ENCODE measurements around the gene S100A11.

S100A11 gene

GRCh38 chr1:152042030-152042429, 5.2 kb upstream of the S100A11 start:
- in situ Hi-C loops (cut with MboI; ENCODE audit: low pct_unique_long_range_greater_than_20kb, low sequenced_read_pairs, unreplicated experiment): no loop called here
- no peak for TF ChIP-seq CTCF (IDR thresholded peaks at IDR 0.05; ENCODE audit: extremely low read depth, insufficient read depth, missing control alignments)
- DNase-seq (ENCODE audit: low spot score): no peak

- no peak for DNase-seq (ENCODE audit: low spot score)
- no peak for TF ChIP-seq CTCF (IDR thresholded peaks at IDR 0.05; ENCODE audit: extremely low read depth, insufficient read depth, missing control alignments)
- in situ Hi-C loops (cut with MboI; ENCODE audit: low pct_unique_long_range_greater_than_20kb, low sequenced_read_pairs, unreplicated experiment): no loop called here
Measured at GRCh38 chr1:152039886-152040285, 3.1 kb upstream of the S100A11 start.

DNA sequence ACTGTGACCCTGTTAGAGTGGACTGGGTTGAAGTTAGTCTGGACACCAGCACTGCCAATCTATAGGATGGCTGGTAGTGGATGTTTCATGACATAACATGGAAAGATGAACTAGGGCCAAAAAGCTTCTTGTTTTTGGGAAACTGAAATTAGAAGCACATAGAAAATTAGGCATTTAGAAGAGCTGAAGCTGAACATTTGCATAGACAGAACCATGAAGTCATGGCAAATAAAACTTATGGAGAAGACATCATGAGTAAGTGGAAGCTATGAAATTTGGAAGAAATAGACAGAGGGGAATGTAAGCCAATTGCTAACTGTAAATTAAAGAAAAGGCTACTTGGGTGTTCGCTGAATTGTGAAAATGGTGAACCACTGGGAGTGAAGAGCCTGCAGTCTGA, 2.7 kb upstream of the S100A11 start:
- TF ChIP-seq CTCF (IDR thresholded peaks at IDR 0.05; ENCODE audit: extremely low read depth, insufficient read depth, missing control alignments): no peak
- in situ Hi-C loops (cut with MboI; ENCODE audit: low pct_unique_long_range_greater_than_20kb, low sequenced_read_pairs, unreplicated experiment): no loop called here

DNA sequence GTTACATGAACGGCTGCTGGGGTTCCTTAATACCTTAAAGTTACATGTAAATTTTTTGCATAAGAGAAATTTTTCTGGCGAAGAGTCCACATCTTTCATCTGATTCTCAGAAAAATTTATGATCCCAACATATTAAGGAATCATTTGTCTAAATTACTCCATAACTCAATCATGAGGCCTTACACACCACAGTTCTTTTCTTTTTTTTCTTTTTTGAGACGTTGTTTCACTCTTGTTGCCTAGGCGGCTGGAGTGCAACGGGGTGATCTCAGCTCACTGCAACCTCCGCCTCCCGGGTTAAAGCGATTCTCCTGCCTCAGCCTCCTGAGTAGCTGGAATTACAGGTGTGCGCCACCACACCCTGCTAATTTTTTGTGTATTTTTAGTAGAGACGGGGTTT, 2.1 kb upstream of the S100A11 start:
- in situ Hi-C loops (cut with MboI; ENCODE audit: low pct_unique_long_range_greater_than_20kb, low sequenced_read_pairs, unreplicated experiment): no loop called here
- no peak for DNase-seq (ENCODE audit: low spot score)
- TF ChIP-seq CTCF (IDR thresholded peaks at IDR 0.05; ENCODE audit: extremely low read depth, insufficient read depth, missing control alignments): no peak

More for the DNA sequence above, 2.7 kb upstream of the S100A11 start:
- DNase-seq (ENCODE audit: low spot score): no peak

DNA sequence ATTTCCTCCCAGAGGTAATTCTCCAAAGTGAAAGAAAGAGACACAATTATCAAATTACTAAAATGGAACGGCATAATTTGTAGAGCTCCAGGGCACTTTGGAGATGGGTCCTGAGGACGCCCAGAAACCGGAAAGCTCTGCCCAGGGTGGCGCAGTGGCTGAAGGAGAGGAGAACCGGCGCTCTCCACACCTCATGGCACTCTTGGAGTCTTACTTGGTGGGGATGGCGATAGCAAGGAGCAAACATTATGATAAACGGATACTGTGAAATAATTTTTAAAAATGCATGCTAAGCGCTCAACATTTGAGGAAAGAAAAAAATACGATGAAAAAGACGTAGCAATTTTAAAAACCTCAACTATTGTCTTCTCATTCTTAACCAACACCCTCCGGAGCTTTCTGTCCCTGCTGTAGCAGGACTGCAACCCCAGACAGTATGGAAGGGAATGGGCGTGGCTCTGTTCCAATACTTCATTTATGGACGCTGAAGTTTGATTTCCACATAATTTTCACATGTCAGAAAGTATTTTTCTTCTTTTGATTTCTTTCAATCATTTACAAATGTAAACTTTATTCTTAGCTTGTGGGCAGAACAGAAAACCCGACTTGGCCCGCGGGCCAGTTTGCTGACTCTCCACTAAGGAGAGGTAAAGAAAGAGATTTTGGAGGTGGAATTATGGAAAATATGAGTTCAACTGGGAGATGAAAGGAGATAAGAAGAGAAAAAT, 1.1 kb downstream of the S100A11 start:
- TF ChIP-seq CTCF (IDR thresholded peaks at IDR 0.05; ENCODE audit: extremely low read depth, insufficient read depth, missing control alignments): no peak
- DNase-seq (ENCODE audit: low spot score): no peak
- in situ Hi-C loops (cut with MboI; ENCODE audit: low pct_unique_long_range_greater_than_20kb, low sequenced_read_pairs, unreplicated experiment): no loop called here

DNA sequence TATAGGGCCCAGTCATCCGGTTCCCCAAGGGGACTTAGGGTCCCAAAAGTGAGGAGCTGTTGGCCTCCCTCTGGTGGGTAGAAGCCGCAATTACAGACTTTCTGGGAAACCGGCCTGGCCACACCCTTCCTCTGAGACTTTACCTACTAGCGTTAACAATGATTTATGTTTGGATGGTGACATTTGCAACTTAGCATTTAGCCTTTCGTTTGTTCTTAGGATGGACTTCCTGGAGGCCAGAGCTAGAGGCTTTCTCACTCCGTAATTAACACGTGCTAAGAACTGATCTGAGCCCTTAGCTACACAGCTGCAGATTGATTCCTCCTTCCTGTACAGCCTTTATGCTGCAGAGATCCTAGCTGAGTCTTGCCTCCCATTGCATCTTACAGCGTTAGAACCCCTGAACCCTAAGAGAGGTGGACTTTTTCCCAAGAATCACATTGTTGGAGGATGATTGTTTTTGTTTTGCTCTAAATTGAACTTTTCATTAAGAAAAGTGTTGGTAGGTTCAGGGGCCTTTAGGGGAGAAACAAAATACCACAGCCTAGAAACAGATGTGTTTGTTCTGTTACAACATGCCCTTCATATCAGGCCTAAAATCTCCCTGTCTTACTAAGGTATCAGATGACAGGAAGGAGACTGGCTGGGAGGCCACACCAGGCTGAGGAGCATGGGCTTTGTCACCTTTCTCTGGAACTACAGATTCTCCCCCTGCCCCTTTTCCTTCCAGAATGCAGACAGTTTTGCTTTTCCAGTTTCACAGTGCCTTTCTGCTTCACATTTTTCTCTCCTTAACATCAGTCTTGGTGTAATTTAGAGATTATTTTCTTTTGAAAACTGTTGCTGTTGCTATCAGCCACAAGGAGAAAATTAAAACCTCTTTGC, 1.9 kb downstream of the S100A11 start:
- in situ Hi-C loops (cut with MboI; ENCODE audit: low pct_unique_long_range_greater_than_20kb, low sequenced_read_pairs, unreplicated experiment): no loop called here
- peak; percentile 50 for TF ChIP-seq CTCF (IDR thresholded peaks at IDR 0.05; ENCODE audit: extremely low read depth, insufficient read depth, missing control alignments)
- DNase-seq (ENCODE audit: low spot score): peak; percentile 73
